NCI-H1092 treated with DMSO at 0.1 percent for 48 hours (cell line): ENCODE measurements around the gene SV2C.
"Not testable (repeated sequence)": the region's sequence is repeated elsewhere in the genome, so short reads cannot be mapped to it uniquely, and the experiment has no call there.

Experiments used
- DNase-seq: peaks from one replicate; lab custom pipeline; 2025; lab: John Stamatoyannopoulos, UW

SV2C gene, protein sequence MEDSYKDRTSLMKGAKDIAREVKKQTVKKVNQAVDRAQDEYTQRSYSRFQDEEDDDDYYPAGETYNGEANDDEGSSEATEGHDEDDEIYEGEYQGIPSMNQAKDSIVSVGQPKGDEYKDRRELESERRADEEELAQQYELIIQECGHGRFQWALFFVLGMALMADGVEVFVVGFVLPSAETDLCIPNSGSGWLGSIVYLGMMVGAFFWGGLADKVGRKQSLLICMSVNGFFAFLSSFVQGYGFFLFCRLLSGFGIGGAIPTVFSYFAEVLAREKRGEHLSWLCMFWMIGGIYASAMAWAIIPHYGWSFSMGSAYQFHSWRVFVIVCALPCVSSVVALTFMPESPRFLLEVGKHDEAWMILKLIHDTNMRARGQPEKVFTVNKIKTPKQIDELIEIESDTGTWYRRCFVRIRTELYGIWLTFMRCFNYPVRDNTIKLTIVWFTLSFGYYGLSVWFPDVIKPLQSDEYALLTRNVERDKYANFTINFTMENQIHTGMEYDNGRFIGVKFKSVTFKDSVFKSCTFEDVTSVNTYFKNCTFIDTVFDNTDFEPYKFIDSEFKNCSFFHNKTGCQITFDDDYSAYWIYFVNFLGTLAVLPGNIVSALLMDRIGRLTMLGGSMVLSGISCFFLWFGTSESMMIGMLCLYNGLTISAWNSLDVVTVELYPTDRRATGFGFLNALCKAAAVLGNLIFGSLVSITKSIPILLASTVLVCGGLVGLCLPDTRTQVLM

DNA sequence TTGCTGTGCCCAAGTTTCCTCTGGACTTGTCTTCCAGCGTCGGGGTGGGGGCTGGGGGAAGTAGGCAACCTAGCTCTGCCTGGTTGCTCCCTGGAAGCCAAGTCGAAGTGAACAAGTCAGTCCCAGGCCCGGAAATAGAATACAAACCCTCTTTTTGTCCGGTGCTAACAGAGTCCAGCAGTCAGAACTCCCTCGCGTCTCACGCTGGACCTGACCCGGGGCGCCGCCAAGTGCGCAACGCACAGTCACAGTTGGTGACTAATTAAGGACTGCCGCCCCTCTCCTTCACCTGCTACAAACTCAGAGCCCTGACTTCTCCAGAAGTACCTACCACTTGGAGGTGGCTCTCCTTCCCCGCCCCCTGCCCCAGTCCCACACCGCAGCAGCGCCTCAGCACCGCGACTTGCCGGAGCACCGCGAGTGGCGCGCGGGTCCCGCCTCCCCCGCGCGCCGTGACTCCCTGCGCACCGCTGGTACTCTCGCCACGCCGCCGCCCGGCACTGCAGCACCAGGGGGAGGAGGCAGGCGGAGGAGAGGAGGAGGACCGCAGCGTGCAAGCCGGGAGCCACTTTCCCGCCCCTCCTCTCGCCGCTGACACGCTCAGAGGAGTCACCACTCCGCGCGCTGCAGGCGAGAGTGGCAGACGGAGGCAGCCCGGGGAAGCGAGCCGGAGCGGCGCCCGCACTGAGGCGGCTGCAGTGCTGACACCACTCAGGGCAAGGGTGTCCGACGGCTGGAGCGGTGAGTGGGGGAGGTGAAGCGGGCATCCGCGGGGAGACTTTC lies at the start of gene SV2C:
Gene SV2C (plus strand): TSS at position 612 of the 783 bp plus-strand sequence. CDS start 48,368 bp downstream, outside the sequence.
- no peak for DNase-seq

- not testable (repeated sequence) for DNase-seq
Observed at GRCh38 chr5:76037736-76038151, 45.4 kb upstream of the SV2C start.

GRCh38 chr5:76038212-76038611 lies 45.0 kb upstream of the SV2C start:
- DNase-seq: no peak

DNA sequence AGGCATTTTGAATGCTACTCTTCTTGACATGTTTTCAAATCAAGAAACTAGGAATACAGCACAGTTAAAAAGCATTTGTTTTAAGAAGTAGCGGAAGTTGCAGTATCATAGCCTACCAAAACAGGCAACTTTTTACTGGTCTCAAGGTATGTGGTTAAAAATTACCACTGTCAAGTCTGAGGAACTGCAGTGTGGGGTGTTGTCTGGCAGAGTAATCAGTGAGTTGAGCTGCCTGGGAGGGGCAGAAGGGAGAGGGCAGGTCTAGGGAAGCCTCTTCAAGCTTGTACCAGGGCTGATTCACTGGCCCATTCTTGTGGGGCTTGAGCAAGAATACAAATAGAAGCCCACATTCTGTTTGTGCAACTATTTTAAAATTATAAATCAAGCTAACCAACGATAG lies 42.4 kb upstream of the SV2C start:
- DNase-seq: no peak

DNA sequence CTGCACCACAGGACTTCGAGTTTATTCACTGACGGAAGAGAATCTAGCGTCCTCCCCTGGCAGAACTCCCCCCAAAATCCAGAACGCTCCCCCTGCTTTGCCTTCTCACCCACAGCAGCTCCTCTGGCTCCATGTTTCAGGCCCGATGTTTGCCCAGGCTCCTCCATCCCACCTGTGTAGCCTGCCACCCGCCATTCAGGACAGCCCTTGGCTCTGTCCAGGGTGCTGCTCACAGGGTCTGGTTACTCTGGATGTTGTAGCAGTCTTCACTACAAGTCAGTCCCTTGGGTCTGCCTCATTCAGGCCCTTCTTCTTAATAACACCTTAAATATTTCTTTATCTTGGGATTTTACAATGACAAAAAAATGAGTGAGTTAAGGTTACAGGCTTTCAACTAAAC lies 41.3 kb upstream of the SV2C start:
- no peak for DNase-seq

GRCh38 chr5:76046741-76047140 lies 36.4 kb upstream of the SV2C start:
- no peak for DNase-seq

DNA sequence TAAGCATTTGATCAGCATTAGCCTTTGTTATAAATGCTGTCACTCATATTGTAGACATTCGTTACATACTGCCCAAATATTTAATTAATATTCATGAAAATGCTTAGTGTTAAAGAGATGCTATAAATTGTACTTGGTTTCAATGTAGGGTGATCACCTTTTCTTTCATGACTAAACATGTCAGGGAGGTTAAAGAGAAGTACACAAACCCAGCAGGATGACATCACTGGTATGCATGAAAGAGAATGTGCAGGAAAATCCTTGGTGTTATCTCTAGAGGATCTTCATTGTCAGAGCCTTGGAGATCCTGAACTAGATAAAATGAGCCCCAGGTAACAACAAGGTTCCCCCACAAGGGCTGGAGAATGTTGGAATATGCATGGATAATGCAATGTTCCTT lies 33.0 kb upstream of the SV2C start:
- DNase-seq: no peak

GRCh38 chr5:76062502-76063041 lies 20.6 kb upstream of the SV2C start:
- no peak for DNase-seq

DNA sequence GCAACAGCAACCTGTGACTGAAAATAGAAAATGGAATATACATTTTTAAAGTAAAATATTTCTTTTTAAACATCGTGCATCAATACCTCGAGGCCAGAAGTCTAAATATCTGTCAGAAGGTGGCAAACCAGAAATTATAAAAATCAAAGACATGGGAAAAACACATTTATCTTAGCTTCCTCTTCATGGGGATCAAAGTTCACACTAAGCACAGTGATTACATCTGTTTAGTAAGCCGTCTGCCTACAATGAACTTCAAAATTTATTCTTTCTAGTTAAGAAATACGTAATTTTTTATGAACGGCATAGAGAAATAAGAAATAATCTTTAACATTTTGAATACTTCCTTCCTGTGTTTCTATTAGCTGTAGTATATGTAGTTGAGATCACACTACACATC lies 17.9 kb upstream of the SV2C start:
- DNase-seq: no peak

DNA sequence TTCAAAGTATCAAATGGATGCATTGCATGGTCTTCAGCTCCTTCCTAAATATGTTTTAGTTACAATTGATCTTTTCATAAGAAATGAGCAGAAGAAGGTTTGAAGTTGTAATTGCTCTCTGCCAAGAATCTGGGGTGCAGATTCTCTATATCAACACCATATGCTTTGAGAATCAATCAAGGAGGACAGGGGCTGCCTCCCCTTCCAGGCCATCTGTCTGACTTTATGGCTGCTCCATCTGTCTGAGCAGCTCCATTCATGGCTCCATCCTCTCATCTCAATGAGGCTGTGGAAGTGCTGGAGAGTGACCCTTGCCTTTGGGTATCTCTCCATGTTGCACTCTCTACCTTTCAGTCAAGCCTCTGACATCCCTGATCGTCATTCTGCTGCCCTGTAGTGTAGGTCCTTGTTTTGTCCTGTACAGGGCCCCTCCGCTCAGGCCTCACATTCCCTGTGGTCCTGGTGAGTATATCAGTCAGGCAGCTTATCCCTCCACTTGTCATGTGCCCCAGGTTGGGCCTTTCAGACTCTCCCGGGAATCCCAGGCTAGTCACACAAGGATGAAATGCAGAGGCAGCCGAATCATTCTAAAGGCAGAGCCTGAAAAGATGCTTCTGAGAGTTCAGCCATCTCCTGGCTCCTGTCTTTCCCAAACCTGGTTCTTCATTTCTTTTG lies 14.0 kb upstream of the SV2C start:
- no peak for DNase-seq

- DNase-seq: no peak
Observed at GRCh38 chr5:76074487-76075065, 8.6 kb upstream of the SV2C start.

- DNase-seq: no peak
Observed at GRCh38 chr5:76081811-76082771, 1.1 kb upstream of the SV2C start.

- no peak for DNase-seq
Observed at GRCh38 chr5:76083555-76084495, 642 bp downstream of the SV2C start.

DNA sequence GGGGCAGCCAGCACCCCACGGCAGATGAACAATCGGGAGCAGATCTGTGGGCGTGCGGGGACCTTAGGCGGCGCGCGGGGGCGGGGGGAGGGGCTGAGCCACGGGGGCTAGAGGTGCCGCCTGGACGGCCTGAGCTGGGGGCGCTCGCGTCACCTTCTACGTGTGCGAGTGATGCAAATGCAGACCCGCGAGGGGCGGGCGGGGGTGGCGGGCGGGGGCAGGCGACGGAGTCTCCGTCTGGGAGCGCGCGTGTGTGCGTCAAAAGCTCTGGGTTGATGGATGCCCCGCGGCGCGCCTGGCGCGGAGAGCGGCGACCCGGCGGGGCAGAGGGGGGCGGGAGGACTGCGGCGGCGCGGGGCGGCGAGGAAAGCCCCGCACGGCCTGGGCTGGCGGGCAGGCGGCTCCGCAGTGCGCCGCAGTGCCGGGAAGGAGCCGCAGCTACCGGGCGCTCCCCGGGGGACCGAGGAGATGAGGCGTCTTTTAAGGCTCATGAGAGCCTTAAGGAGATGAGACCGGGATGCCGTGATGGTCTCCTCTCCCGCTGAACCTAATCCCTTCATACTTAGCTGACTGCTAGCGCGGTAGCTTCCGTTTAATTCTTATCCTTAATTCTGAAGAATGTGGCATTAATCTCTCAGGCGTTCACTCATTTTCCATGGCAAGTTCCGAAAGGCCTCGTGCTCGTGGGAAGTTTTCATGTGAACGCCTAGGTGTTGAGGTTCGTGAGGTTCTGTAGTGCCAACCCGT lies 1.5 kb downstream of the SV2C start:
- DNase-seq: no peak

DNA sequence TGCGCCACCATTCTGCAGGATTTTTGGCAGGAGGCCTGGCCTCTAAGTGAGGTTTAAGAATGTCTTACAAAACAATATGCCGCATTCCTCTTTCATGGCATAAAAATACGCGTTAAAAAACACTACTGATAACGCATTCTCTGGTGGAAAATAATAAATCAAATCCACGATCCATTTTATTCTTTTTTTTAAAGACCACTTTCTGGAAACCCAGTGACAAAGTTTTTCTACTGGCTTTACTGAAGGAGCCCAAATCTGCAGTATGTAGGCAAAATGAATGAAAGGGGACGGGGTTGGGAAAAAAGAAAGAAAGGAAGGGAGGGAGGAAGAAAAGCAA lies 2.0 kb downstream of the SV2C start:
- DNase-seq: no peak

GRCh38 chr5:76086095-76086494 lies 2.9 kb downstream of the SV2C start:
- no peak for DNase-seq

DNA sequence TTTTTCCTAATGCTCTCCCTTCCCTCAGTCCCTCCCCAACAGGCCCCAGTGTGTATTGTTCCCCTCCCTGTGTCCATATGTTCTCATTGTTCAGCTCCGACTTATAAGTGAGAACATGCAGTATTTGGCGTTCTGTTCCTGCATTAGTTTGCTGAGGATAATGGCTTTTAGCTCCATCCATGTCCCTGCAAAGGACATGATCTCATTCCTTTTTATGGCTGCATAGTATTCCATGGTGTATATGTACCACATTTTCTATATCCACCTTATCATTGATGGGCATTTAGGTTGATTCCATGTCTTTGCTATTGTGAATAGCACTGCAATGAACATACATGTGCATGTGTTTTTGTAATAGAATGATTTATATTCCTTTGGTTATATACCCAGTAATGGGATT lies 6.0 kb downstream of the SV2C start:
- not testable (repeated sequence) for DNase-seq

- no peak for DNase-seq
Observed at GRCh38 chr5:76091351-76091750, 8.2 kb downstream of the SV2C start.
